Stimulated activated CD8-positive, alpha-beta memory T cell treated with anti-CD3 and anti-CD28 coated beads, Interleukin-12 subunit alpha, Interleukin-12 subunit beta, amount 100 ng/mL, for 24 hours (primary cell): Measurements from ENCODE around the gene SLC2A4.
"Not testable (repeated sequence)": the region's sequence is repeated elsewhere in the genome, so short reads cannot be mapped to it uniquely, and the experiment has no call there.

Experiments used
- DNase-seq: peaks from one replicate; pipeline ENCODE4 v3.0.0-alpha.2; 2020; ENCODE audit errors: extremely low read depth

The SLC2A4 gene

GRCh38 chr17:7281074-7281952 is at the start of gene SLC2A4:
Gene SLC2A4 (plus strand): TSS chr17:7281718. CDS start chr17:7281935, 217 bp downstream.
- DNase-seq, result peak; percentile 87

- no peak for DNase-seq
These were observed 49.4 kb upstream of the SLC2A4 start for GRCh38 chr17:7232114-7232513.

- no peak for DNase-seq
These were observed 47.8 kb upstream of the SLC2A4 start for GRCh38 chr17:7233701-7234082.

GRCh38 chr17:7234083-7234951 is 47.2 kb upstream of the SLC2A4 start, which contains the start of gene DVL2:
Gene DVL2 (minus strand): TSS chr17:7234517. CDS start chr17:7234262, 255 bp downstream.
- peak; percentile 85 for DNase-seq

GRCh38 chr17:7235693-7236665 is 45.5 kb upstream of the SLC2A4 start:
- no peak for DNase-seq

- DNase-seq, result no peak
These were observed 44.7 kb upstream of the SLC2A4 start for GRCh38 chr17:7236808-7237207.

GRCh38 chr17:7237266-7237760 is 44.2 kb upstream of the SLC2A4 start:
- no peak for DNase-seq

GRCh38 chr17:7237761-7238419 is 43.6 kb upstream of the SLC2A4 start:
- DNase-seq, result peak; percentile 80

GRCh38 chr17:7238420-7239090 is 43.0 kb upstream of the SLC2A4 start:
- DNase-seq, result no peak

- peak; percentile 96 for DNase-seq
These were observed 42.2 kb upstream of the SLC2A4 start, which contains the start of gene PHF23 for GRCh38 chr17:7239091-7240027. Gene PHF23 (minus strand): TSS chr17:7239457. CDS start chr17:7239279, 178 bp downstream.

GRCh38 chr17:7240375-7240774 is 41.1 kb upstream of the SLC2A4 start:
- DNase-seq, result no peak

GRCh38 chr17:7241090-7241733 is 40.3 kb upstream of the SLC2A4 start:
- DNase-seq, result no peak

- peak; percentile 76 for DNase-seq
These were observed 39.5 kb upstream of the SLC2A4 start, which contains the start of gene GABARAP for GRCh38 chr17:7241783-7242716. Gene GABARAP (minus strand): TSS chr17:7242449. CDS start chr17:7242330, 119 bp downstream.

- peak; percentile 86 for DNase-seq
These were observed 38.6 kb upstream of the SLC2A4 start for GRCh38 chr17:7242717-7243452.

GRCh38 chr17:7243453-7243729 is 38.1 kb upstream of the SLC2A4 start:
- no peak for DNase-seq

- DNase-seq, result not testable (repeated sequence)
These were observed 37.7 kb upstream of the SLC2A4 start for GRCh38 chr17:7243838-7244237.

- no peak for DNase-seq
These were observed 34.7 kb upstream of the SLC2A4 start for GRCh38 chr17:7246779-7247178.
